HEK293T (cell line): Measurements from ENCODE around the gene PNPO.

Experiments used
- BHLHE40 ChIP-seq: fragments of 450-650 bp; IDR thresholded peaks from 2 replicates; pipeline ENCODE4 v1.6.1; 2016; ENCODE audit warnings: mild to moderate bottlenecking, moderate library complexity, borderline replicate concordance
- ELF4 ChIP-seq: fragments of 450-650 bp; IDR thresholded peaks from 2 replicates; pipeline ENCODE4 v1.6.1; 2017; ENCODE audit warnings: antibody characterized with exemption
- FOXA1 ChIP-seq: fragments of 450-650 bp; IDR thresholded peaks from 2 replicates; pipeline ENCODE4 v1.6.1; 2016; ENCODE audit warnings: mild to moderate bottlenecking
- FOXK2 ChIP-seq: fragments of 450-650 bp; IDR thresholded peaks from 2 replicates; pipeline ENCODE4 v1.6.1; 2016; ENCODE audit warnings: mild to moderate bottlenecking
- FOXM1 ChIP-seq: fragments of 450-650 bp; IDR thresholded peaks from 2 replicates; pipeline ENCODE4 v1.6.1; 2017; ENCODE audit warnings: mild to moderate bottlenecking, borderline replicate concordance
- HDGF ChIP-seq: fragments of 450-650 bp; IDR thresholded peaks from 2 replicates; pipeline ENCODE4 v1.6.1; 2017; ENCODE audit warnings: antibody characterized with exemption, borderline replicate concordance
- NFRKB ChIP-seq: fragments of 450-650 bp; IDR thresholded peaks from 2 replicates; pipeline ENCODE4 v1.6.1; 2016; ENCODE audit warnings: mild to moderate bottlenecking, moderate library complexity
- SP1 ChIP-seq: fragments of 450-650 bp; IDR thresholded peaks from 2 replicates; pipeline ENCODE4 v1.6.1; 2017
- SUZ12 ChIP-seq: fragments of 450-650 bp; IDR thresholded peaks from 2 replicates; pipeline ENCODE4 v1.6.1; 2016; ENCODE audit warnings: mild to moderate bottlenecking

- TF ChIP-seq FOXK2 (no peak), BHLHE40 (no peak), ELF4 (no peak), SP1 (no peak), FOXM1 (no peak), HDGF (no peak), NFRKB (no peak), SUZ12 (no peak), FOXA1 (no peak)
Observed at GRCh38 chr17:47946929-47947397, 5.6 kb downstream of the PNPO start.
